ENCODE measurements around the gene HEXA. TPM values are rescaled to one million over a fixed set of nuclear protein-coding genes. Genes with fewer than 3 reads are reported as not detected.

Gene HEXA
- total RNA-seq, 1 experiment from 2014 or later = 49.7 TPM

GRCh38 chr15:72354496-72354895, 21.3 kb downstream of the HEXA start (continued):
- no peak for TF ChIP-seq ZNF532 (CRISPR knock-in tag; IDR thresholded peaks at IDR 0.05; ENCODE audit: borderline replicate concordance)
- no peak for TF ChIP-seq USF2 (CRISPR knock-in tag; IDR thresholded peaks at IDR 0.05)
- no peak for TF ChIP-seq RELA (CRISPR knock-in tag; IDR thresholded peaks at IDR 0.05; ENCODE audit: borderline replicate concordance)
- no peak for TF ChIP-seq ETV6 (CRISPR knock-in tag; IDR thresholded peaks at IDR 0.05)
- TF ChIP-seq, protein P1, sequence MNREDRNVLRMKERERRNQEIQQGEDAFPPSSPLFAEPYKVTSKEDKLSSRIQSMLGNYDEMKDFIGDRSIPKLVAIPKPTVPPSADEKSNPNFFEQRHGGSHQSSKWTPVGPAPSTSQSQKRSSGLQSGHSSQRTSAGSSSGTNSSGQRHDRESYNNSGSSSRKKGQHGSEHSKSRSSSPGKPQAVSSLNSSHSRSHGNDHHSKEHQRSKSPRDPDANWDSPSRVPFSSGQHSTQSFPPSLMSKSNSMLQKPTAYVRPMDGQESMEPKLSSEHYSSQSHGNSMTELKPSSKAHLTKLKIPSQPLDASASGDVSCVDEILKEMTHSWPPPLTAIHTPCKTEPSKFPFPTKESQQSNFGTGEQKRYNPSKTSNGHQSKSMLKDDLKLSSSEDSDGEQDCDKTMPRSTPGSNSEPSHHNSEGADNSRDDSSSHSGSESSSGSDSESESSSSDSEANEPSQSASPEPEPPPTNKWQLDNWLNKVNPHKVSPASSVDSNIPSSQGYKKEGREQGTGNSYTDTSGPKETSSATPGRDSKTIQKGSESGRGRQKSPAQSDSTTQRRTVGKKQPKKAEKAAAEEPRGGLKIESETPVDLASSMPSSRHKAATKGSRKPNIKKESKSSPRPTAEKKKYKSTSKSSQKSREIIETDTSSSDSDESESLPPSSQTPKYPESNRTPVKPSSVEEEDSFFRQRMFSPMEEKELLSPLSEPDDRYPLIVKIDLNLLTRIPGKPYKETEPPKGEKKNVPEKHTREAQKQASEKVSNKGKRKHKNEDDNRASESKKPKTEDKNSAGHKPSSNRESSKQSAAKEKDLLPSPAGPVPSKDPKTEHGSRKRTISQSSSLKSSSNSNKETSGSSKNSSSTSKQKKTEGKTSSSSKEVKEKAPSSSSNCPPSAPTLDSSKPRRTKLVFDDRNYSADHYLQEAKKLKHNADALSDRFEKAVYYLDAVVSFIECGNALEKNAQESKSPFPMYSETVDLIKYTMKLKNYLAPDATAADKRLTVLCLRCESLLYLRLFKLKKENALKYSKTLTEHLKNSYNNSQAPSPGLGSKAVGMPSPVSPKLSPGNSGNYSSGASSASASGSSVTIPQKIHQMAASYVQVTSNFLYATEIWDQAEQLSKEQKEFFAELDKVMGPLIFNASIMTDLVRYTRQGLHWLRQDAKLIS (CRISPR knock-in tag; IDR thresholded peaks at IDR 0.05; ENCODE audit: borderline replicate concordance) = no peak
- TF ChIP-seq ESRRA (CRISPR knock-in tag; IDR thresholded peaks at IDR 0.05; ENCODE audit: borderline replicate concordance) = no peak

GRCh38 chr15:72353266-72353665, 22.5 kb downstream of the HEXA start:
- Mint-ChIP-seq H3K27ac (no peak overlapping the region), H3K9me3 (no peaks in the 10 kb centered on the region), H3K36me3 (peaks cover 13% of the 10 kb centered on the region; the same call in 1 of the 2 replicates), H3K27me3 (ENCODE audit: low read depth) (no peaks in the 10 kb centered on the region), H3K4me1 (no peaks in the 10 kb centered on the region), H3K4me3 (no peak overlapping the region)
- TF ChIP-seq RELA (CRISPR knock-in tag; IDR thresholded peaks at IDR 0.05; ENCODE audit: borderline replicate concordance) (no peak), PRRX2 (CRISPR knock-in tag; IDR thresholded peaks at IDR 0.05) (no peak), MAX (CRISPR knock-in tag; IDR thresholded peaks at IDR 0.05) (no peak), IRF1 (CRISPR knock-in tag; IDR thresholded peaks at IDR 0.05) (no peak), MXD4 (CRISPR knock-in tag; IDR thresholded peaks at IDR 0.05; ENCODE audit: borderline replicate concordance) (no peak)
- TF ChIP-seq, protein P2, sequence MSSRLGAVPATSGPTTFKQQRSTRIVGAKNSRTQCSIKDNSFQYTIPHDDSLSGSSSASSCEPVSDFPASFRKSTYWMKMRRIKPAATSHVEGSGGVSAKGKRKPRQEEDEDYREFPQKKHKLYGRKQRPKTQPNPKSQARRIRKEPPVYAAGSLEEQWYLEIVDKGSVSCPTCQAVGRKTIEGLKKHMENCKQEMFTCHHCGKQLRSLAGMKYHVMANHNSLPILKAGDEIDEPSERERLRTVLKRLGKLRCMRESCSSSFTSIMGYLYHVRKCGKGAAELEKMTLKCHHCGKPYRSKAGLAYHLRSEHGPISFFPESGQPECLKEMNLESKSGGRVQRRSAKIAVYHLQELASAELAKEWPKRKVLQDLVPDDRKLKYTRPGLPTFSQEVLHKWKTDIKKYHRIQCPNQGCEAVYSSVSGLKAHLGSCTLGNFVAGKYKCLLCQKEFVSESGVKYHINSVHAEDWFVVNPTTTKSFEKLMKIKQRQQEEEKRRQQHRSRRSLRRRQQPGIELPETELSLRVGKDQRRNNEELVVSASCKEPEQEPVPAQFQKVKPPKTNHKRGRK (CRISPR knock-in tag; IDR thresholded peaks at IDR 0.05; ENCODE audit: borderline replicate concordance) = no peak
- TF ChIP-seq, protein P3, sequence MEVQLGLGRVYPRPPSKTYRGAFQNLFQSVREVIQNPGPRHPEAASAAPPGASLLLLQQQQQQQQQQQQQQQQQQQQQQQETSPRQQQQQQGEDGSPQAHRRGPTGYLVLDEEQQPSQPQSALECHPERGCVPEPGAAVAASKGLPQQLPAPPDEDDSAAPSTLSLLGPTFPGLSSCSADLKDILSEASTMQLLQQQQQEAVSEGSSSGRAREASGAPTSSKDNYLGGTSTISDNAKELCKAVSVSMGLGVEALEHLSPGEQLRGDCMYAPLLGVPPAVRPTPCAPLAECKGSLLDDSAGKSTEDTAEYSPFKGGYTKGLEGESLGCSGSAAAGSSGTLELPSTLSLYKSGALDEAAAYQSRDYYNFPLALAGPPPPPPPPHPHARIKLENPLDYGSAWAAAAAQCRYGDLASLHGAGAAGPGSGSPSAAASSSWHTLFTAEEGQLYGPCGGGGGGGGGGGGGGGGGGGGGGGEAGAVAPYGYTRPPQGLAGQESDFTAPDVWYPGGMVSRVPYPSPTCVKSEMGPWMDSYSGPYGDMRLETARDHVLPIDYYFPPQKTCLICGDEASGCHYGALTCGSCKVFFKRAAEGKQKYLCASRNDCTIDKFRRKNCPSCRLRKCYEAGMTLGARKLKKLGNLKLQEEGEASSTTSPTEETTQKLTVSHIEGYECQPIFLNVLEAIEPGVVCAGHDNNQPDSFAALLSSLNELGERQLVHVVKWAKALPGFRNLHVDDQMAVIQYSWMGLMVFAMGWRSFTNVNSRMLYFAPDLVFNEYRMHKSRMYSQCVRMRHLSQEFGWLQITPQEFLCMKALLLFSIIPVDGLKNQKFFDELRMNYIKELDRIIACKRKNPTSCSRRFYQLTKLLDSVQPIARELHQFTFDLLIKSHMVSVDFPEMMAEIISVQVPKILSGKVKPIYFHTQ (CRISPR knock-in tag; IDR thresholded peaks at IDR 0.05) = no peak
- ChIA-PET POLR2A (no interaction called here), CTCF (no interaction called here)
- no peak for DNase-seq (ENCODE audit: low spot score)
- ATAC-seq = no peak

All from WTC11 (cell line).